CD4-positive, alpha-beta T cell treated with Interleukin-6 for 4 hours (primary cell): ENCODE results near the gene PFN1.

Source experiments
- DNase-seq: peaks from one replicate; pipeline ENCODE4 v3.0.0-alpha.2; 2020; ENCODE audit warnings: mixed read lengths

Gene PFN1

DNA sequence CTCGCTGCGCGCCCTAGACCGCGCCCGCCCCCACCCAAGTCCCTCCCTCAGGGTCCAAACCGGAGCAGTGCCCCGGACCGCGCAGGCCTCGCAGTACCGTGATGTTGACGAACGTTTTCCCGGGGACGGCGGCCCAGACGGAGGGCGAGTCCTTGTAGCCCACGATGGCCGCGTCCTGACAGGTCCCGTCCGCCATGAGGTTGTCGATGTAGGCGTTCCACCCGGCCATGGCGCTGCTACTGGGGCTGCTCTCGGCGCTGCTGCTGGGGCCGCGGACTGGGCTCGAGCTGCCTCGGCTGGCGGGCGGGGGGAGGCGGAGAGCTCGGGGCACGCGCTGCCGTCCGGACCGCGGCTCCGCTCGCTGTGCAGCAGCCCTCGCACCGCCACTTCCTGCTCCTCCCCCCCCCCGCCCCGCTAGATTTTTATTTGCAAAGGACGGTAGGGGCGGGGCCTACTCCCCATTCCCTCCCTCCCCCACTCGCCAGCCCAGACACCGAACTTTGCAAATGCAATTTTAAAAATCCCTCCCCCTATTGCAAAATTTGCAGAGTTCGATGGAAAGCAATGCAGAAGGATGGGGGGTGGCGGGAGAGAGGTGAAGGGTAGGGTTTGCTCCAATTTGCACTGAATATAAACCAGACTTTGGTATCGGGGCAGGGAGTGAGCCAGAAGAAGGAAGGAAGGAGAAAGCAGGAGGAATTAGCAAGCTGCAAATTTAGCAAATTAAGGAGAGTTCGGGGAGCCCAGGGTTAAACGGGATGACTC lies at the start of gene PFN1:
TSS of gene PFN1 (minus strand) at position 365 of the 765 bp plus-strand sequence. CDS start at position 229, 136 bp downstream.
- DNase-seq, result peak; percentile 96

DNA sequence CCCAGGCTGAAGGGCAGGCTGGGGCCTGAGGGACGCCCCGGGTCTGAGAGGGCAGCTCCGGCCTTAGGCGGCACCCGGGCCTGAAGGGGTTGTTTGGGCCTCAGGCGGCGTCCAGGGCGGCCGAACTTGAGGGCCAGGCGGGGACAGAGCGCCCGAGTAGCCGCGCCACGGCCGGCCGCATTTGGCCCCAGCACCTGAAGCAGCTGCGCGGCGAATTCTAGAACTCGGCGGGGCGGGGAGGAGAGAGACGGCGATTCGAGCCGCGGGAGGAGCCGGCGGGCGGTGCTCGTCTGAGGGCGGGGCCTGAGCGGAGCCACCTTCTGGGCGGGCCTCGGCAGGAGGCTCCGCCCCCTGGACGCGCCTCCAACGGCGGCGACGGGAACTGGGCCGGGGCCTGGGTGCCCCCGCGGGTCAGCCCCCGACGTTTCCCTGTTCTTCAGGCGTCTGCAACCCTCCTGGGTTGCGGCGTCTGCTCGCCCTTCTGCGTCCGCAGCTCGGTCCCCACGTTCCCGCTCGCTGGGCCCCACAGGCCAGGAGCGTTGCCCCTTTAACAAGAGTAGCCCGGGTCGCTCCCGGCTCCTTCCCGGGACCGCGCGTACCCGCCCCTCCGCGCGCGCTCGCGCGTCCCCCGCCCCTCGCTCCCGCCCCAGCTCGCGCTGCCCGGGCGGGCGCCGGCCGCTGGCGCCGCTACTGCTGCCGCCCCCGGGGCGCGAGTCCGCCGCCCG lies 49.1 kb upstream of the PFN1 start, which contains the start of the genes INCA1 and KIF1C:
TSS of gene INCA1 (minus strand) at position 221 of the 725 bp plus-strand sequence. CDS start 3,085 bp downstream, outside the sequence.
TSS of gene KIF1C (plus strand) at position 649 of the 725 bp plus-strand sequence. CDS start 2,297 bp downstream, outside the sequence.
- DNase-seq, result peak; percentile 92

DNA sequence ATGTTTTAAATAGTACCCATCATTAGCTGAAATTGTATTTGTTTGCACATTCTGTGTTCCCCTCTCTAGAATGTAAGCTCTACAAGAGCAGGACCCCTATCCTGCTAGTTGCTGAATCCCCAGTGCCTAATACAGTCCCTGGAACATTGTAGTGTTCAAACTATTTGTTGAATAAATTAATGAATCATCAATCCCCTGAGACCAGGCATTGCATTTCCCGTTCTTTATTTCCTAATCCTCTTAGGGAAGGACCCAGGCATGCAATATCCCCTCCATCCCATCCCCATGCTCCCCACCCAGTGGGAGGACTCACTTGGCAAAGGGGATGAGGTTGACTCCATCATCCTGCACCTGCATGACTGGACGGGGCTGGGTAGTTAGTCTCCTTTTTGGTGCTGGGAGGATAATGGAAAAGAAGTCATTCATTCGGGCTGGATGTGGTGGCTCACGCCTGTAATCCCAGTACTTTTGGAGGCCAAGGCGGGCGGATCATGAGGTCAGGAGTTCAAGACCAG lies 45.8 kb upstream of the PFN1 start:
- no peak for DNase-seq

- DNase-seq, result no peak
Observed at GRCh38 chr17:4987767-4988567, 39.6 kb upstream of the PFN1 start.

GRCh38 chr17:4986951-4987766 lies 38.8 kb upstream of the PFN1 start, which contains the start of gene CAMTA2:
CAMTA2 (minus strand) TSS chr17:4987675; CDS start chr17:4986222, 1,453 bp downstream.
- DNase-seq, result peak; percentile 92

DNA sequence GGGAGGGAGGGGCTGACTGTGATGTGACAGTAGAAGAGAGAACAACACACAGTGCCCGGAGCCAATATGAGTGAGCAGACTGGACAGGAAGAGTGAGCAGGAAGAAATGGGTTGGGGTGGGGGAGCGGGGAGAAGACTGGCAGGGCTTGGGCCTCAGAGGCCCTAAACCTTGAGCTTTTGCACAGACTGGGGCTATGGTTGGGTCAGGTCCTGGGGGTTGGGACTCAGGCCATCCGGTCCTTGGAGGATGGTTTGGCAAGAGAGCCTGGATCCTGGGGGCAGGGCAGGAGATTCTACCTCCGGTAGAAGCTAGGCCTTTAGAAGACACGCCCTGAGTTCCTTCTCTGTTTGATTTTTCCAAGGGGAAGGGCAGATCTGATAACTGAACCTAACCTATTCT lies 38.1 kb upstream of the PFN1 start:
- DNase-seq, result no peak

DNA sequence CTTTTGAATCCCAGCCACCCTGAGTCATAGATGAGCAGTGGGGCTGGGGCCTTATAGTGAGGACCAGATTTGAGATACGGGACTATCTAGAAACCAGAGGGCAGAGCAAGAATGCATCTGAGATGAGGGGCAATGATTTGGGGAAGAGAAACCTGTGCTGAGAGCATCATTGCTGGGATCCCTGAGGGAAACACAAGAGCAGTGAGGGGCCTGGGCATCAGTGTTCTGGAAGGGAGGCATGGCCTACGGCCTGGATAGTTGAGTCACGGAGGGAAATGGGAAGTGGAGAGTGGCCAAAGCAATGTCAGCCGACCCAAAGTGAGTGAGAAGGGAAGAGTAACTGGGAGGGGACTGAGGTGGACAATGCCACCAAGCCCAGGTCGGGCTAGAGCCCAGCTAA lies 34.0 kb upstream of the PFN1 start:
- DNase-seq, result no peak

GRCh38 chr17:4980644-4981216 lies 32.4 kb upstream of the PFN1 start:
- peak; percentile 65 for DNase-seq

DNA sequence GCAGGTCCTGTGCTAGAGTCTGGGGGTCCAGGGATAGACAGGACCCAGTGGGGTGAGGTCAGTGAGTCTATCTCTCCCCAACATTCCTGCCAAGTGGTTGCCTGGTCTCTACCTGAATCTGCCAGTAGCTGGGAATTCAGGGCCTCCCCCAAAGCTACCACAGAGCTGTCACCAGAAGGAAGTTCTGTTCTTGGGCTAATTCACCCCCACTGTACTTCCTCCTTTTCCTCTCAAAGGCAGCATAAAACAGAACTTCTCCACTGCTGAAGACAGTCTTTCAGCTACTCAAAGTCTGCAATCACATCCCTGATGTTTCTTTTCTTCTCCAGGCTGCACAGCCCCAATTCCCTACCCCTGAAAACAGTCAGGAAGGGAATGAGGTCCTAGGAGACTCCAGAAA lies 30.4 kb upstream of the PFN1 start:
- no peak for DNase-seq

DNA sequence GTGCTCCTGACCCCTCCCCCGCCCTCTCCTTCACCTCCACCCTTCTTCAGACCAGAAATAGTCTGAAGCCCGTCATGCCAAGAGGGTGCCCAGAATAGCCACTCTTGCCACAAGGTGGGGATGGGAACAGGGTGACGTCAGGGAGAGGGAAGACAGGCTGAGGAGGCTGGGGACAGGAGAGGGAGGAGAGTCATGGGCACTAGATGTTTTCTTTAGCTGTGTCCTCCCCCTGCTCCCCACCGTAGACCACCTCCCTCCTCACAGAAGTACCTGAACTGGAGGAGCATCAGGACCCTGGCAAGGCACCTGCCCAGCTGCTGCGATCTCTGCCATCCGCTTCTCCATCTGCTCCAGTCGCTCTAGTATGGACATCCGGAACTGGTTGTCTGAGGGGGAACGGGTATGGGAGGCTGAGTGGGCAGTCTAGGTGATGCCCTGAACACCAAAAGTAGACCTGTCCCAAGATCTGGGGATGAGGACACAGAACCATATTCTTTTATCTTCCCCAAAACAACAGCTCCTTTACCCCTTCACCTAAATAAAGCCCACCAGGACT lies 25.9 kb upstream of the PFN1 start:
- no peak for DNase-seq

DNA sequence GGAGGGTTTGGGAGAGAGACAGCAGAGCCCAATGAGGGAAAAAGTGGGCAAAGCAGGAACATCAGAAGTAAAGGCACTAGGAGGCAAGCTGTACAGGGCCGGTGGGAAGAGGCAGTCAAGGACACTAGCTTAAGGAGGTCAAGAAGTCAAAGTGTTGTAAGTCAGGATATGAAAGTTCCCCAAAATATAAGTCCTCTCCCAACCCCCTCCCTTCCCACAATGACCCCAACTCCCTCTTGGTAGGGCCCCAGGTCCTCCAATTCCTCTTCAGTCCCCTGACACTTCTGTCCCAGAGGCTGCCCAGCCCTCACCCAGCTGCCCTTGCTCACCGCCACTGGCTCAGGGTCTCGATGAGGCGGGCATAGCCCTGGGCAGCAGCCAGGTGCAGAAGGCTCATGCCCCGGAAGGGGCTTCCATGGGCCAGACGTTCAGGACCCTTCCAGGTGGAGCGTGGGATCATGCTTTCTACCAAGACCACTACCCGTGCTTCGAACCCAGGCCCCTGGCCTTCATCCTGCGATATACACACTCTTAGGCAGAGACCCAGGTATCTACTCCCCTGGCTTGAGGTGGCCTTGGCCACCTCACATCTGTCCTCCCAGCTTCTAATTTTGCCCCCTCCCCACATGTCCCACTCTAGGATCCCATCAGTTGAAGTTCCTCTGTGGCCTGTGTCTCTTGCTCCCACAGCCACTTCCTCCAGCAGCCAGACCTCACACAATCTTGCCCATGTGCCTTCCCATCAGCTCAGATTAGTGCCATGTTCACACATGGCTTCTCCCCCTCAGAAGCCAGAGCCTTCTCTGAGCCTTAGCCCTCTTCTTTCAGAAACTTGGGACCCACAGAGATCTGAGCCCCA lies 25.2 kb upstream of the PFN1 start:
- DNase-seq, result no peak

GRCh38 chr17:4972752-4973151 lies 24.4 kb upstream of the PFN1 start:
- DNase-seq, result no peak

DNA sequence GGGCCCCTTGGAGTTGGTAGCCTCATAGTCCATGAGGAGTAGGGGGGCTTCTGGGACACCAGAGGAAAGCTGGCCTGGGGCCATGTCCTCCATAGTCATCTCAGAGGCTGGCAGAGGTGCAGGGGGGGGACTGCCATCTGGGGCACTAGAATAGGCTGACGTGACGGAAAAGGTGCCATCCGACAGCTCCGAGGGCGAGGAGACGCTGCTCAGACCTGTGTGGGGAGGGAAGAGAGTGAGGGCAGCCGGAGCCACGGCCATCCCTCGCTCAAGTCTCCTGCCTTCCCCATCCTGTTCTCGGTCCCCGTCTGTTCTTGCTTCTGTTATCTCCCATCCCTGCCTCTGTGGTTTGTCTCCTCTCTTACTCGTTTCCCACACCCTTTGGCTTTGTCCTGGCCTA lies 24.0 kb upstream of the PFN1 start:
- no peak for DNase-seq

GRCh38 chr17:4971826-4972225 lies 23.5 kb upstream of the PFN1 start:
- no peak for DNase-seq

DNA sequence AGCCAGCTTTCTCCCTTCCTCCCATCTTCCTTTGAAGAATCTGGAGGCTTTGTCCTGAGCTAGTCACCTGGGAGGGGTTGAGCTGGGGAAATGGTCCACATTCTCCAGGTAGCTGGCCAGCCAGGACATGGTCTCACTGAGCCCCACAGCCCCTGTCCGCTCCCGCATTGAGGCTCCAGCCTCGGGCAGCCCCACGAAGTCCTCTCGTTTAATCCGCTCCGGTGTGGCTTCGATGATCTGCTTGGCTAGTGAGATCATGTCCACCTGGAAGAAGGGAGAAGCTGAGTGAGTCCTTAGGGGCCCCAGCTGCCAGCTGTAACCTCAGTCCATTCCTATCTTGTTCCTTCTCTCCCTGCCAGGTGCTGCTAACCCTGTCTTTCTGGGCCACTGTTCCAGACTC lies 21.9 kb upstream of the PFN1 start:
- DNase-seq, result no peak

DNA sequence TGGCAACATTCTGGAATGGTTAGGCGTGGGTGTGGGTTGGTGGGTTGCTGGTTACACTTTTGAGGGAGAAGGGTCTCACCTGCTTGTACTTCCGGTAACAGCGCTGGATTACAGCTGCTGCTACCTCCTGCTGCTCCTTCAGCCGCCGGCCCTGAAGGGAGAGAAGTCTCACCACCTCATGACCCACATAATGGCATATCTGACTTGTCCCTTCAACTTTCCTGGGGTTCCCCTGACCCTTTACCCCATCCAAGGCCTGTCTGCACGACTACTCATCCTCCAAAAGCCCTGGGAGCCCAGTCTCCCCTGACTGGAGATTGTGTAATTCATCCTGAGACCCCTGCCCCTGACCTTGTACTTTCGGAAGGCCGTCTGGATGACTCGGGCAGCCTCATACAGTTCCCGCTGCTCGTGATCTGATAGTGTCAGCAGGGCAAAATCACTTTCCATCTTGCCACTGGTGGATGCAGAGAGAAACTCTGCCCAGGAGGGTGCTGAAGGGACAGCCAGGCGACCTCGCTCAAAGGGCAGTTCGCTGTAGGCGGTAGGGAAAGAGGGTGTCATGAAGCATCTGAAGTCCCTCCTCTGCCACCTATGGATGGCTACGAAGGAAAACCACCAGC lies 21.3 kb upstream of the PFN1 start:
- no peak for DNase-seq

- no peak for DNase-seq
Observed at GRCh38 chr17:4969047-4969550, 20.8 kb upstream of the PFN1 start.

DNA sequence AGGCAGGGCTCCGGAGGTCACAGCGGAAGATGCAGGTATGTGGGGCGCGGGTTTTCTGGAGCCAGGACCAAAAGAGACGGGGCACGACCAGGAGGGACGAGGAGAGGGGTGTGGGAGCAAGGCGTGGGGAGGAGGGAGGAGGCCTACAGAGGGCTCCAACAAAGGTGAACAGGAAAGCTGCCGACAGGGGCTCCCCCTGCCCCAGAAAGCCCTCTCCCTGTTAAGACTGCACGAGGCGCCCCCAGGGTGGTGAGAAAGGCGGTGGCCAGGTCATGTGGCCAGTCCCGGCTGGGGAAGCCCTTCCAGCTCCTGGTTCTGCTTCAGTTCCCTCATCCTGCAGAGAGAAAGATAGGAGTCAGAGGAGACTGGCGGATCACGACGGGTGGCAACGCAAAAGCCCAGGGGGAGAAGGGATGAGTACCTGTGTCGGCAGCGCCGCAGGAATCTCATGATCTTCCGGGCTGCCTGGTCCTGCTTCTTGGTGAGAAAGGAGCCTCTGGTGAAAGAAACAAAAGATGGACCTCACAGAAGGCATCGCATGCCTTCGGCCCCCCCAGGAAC lies 20.2 kb upstream of the PFN1 start:
- no peak for DNase-seq
